Measurements from ENCODE around the gene STAT2. TPM values are rescaled to one million over a fixed set of nuclear protein-coding genes. Genes with fewer than 3 reads are reported as not detected.
"Not testable (repeated sequence)": the region's sequence is repeated elsewhere in the genome, so short reads cannot be mapped to it uniquely, and the experiment has no call there.

STAT2 gene
- total RNA-seq, 1 donor from 2014 or later: 41.1 TPM

GRCh38 chr12:56333679-56334489 lies 26.0 kb downstream of the STAT2 start, which contains the start of gene PAN2:
Gene PAN2 (minus strand): TSS chr12:56334000. CDS start chr12:56333094, 906 bp downstream.
- intact Hi-C loops (cut with DNase I): loop anchor here (2.0 kb wide), 1 partner anchor 27 kb away; the partner anchor contains the start of gene STAT2
- peak; percentile 96 for DNase-seq (ENCODE audit: low spot score)

GRCh38 chr12:56333197-56333678 lies 26.7 kb downstream of the STAT2 start:
- DNase-seq (ENCODE audit: low spot score): no peak
- intact Hi-C loops (cut with DNase I): no loop called here

DNA sequence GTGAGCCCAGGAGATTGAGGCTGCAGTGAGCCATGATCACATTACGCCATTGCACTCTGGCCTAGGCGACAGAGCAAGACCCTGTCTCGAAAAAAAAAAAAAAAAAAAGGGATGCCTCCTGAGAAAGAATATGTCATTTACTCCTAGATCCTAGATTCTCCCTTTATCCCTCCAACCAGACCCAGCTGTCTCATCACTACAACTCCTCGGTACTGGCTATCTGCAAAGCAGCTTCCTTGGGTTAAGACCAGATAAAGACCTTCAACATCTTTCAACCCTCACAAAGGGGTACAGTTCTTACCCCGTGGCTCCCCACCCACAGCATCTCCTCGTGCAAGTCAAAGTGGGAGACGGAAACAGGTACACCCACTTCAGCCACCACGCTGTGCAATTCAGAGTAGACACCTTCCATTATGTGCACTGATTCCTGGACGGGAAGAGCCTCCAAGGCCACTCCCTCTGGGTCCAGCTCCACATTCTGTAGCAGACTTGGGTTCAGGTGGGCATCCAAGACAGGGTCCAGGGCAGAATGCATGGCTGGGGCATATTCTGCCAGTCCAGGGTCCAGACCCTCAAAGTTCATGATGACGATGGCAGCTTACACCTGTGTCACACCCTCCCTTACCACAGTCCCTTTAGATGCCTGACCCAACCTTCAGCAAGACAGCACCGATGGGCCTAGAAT lies 27.3 kb downstream of the STAT2 start:
- intact Hi-C loops (cut with DNase I): no loop called here
- no peak for DNase-seq (ENCODE audit: low spot score)

DNA sequence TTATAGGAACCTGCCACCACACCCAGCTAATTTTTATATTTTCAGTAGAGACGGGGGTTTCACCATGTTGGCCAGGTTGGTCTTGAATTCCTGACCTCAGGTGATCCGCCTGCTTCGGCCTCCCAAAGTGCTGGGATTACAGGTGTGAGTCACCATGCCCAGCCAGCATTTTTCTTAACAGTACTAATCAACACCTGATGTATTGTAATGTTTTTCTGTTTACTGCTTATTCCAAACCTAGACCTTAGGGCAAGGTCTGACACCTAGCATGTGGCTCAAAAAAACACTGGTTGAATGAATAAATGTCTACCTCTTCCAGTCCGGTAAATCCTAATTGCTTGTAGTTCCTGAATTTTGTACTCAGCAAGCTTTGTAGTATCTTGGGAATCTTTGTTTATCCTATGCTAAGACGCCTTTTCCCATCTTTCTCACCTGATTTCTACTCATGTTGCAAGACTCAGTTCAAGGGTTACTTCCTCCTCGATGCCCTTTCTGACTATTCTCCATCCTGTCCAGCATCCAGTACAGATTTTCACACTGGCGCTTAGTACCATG lies 28.9 kb downstream of the STAT2 start:
- intact Hi-C loops (cut with DNase I): no loop called here

DNA sequence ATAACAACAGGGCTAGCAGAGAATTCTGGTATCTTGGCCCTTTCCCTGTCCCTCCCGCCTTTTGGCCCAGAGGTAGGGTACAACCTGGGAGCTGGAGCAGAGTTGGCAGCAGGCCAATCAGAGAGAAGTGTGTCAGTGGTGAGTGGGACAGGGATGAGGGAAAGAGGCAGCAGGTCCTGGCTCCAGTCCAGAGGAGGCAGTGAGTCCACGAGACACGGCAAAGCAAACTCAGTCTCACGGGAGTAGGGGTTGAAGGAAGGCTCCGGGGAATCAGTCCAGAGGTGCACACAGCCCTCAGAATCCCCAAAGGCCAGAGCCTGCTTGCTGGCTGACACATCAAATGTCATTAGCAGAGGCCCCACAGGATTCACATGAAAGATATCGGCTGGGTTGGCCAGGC lies 33.4 kb downstream of the STAT2 start:
- intact Hi-C loops (cut with DNase I): loop anchor here (10.0 kb wide), 1 partner anchor 288 kb away; no protein-coding TSS in a partner anchor
- no peak for DNase-seq (ENCODE audit: low spot score)

More for the DNA sequence above, 28.9 kb downstream of the STAT2 start:
- no peak for DNase-seq (ENCODE audit: low spot score)

- no peak for DNase-seq (ENCODE audit: low spot score)
- intact Hi-C loops (cut with DNase I): loop anchor here (10.0 kb wide), 1 partner anchor 289 kb away; no protein-coding TSS in a partner anchor
These were observed 33.8 kb downstream of the STAT2 start for GRCh38 chr12:56326126-56326525.

DNA sequence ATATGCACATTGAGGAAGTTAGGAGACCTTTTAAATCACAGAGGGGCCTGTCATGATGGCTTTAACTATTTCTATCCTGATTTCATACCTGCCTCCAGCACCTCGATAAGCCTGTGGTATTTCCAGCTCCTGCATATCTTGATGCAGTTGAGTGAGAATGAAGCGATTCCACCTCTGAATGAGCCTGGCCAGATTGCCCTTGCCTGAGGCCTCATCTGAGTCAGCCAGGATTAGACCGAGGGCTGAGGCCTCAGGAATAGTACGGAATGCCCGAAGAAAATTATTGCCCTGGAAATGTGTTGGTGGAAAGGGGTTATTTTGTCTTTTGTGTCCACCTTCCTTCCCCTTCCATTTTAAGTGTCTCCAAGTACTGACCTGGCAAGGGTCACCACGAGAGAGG lies 35.7 kb downstream of the STAT2 start:
- no peak for DNase-seq (ENCODE audit: low spot score)
- intact Hi-C loops (cut with DNase I): loop anchor here (10.0 kb wide), 1 partner anchor 291 kb away; no protein-coding TSS in a partner anchor

- intact Hi-C loops (cut with DNase I): loop anchor here (10.0 kb wide), 1 partner anchor 293 kb away; no protein-coding TSS in a partner anchor
- DNase-seq (ENCODE audit: low spot score): not testable (repeated sequence)
These were observed 38.3 kb downstream of the STAT2 start for GRCh38 chr12:56321610-56322009.

GRCh38 chr12:56321027-56321426 lies 38.9 kb downstream of the STAT2 start:
- intact Hi-C loops (cut with DNase I): loop anchor here (10.0 kb wide), 1 partner anchor 294 kb away; no protein-coding TSS in a partner anchor
- no peak for DNase-seq (ENCODE audit: low spot score)

DNA sequence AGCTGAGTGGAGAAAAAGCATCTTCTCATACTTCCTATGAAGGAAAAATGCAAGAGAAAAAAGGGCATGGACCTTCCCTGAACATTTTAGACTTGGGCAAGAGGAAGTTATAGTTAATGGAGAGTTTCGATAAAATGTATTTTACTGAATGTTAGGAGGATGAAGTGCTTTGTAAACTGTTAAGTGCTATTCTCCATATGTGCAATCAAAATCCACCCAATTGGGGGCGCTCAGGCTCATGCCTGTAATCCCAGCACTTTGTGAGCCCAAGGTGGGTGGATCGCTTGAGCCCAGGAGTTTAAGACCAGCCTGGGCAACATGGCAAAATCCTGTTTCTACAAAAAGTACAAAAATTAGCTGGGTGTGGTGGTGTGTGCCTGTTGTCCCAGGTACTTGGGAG lies 42.2 kb downstream of the STAT2 start:
- no peak for DNase-seq (ENCODE audit: low spot score)
- intact Hi-C loops (cut with DNase I): loop anchor here (5.0 kb wide), 2 partner anchors 150 to 200 kb away; partner anchors contain the start of genes RPL41, SPRYD4 and ZC3H10

DNA sequence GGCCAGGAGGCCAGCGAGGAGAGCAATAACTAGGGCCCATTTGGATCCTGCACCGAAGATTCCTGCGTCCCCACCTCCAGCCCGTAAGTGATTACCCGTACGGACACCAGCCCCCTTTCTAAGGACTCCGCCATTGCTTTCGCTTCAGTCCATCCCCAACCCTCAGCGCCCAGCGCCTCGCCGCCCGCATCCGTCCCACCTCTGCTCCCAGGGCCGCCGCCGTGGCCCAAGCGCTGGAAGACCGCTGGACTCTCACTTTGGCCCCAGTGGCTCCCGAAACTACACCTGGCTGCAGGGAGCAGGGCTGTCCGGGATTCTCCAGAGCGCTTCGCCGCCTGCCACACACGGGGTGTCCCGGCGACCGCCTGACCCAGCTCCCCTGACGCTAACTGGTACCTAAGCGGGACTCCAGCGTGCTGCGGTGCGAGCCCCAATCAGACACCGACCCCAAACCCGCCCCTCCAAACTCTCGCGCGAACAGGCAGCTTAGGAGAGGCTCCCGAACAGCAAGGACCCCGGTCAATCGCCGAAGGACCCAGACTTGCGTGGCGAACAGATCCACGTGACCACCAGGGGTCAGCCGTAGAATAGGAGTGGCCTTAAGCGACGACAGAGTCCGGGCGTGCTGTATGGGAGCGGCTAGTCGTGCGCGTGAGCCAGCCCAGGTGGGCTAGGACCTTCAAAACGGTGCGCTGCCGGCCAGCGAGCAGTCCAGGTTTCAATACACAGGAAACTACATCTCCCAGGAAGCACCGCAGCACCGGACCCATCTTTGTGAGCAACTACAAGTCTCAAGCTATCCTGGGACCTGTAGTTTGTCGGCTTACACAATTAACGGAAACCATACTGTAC lies 44.1 kb downstream of the STAT2 start, which contains the start of gene CNPY2:
TSS of gene CNPY2 (minus strand) at position 367 of the 852 bp plus-strand sequence. CDS start 771 bp downstream, outside the sequence.
- intact Hi-C loops (cut with DNase I): loop anchor here (1.0 to 5.0 kb wide), 3 partner anchors 44 to 199 kb away; partner anchors contain the start of genes RPL41, SPRYD4, STAT2 and ZC3H10
- DNase-seq (ENCODE audit: low spot score): peak; percentile 95

DNA sequence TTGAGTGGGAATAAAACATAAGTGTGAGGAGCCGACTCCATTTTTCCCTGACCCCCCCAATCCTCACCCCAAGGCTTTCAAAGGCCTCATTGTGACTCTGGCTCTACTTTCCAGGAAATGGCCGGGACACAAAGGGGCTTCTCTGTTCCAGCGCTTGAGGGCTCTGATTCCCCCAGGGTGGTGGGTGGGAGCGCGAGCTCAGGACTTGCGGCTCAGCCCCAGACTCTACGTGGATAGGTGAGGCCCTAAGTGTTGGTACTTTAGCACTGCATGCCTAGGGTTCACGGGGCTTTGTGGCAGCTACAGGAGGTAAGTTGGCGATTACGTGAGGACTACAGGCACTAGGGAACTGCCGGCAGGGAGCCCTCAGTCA lies 44.7 kb downstream of the STAT2 start:
- intact Hi-C loops (cut with DNase I): loop anchor here (5.0 kb wide), 2 partner anchors 152 to 198 kb away; partner anchors contain the start of genes RPL41, SPRYD4 and ZC3H10
- no peak for DNase-seq (ENCODE audit: low spot score)

GRCh38 chr12:56311003-56311402 lies 48.9 kb downstream of the STAT2 start:
- DNase-seq (ENCODE audit: low spot score): no peak
- intact Hi-C loops (cut with DNase I): no loop called here

- no peak for DNase-seq (ENCODE audit: low spot score)
- intact Hi-C loops (cut with DNase I): no loop called here
These were observed 51.2 kb downstream of the STAT2 start for GRCh38 chr12:56308714-56309113.

DNA sequence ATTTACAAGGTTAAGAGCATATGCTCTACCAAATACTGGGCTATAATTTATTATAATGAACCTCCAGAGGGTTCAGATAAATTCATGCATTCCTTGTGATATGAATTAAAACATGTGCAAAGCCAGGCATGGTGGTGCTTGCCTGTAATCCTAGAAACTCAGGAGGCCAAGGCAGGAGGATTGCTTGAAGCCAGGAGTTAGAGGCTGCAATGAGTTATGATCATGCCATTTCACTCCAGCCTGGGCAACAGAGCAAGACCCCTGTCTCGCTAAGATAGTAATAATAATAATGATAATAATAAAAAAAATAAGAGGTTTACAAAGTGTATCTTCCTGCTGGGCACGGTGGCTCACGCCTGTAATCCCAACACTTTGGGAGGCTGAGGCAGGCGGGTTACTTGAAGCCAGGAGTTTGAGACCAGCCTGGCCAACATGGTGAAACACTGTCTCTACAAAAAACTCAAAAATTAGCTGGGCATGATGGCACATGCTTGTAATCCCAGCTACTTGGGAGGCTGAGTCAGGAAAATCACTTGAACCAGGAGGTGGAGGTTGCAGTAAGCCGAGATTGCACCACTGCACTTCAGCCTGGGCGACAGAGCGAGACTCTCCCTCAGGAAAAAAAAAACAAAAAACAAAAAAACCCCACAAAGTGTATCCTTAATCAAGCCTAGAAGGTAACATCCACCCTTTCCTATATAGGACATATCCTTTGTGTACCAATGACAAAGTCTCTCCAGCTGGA lies 52.5 kb downstream of the STAT2 start:
- no peak for DNase-seq (ENCODE audit: low spot score)
- intact Hi-C loops (cut with DNase I): no loop called here

GRCh38 chr12:56304872-56305590 lies 54.9 kb downstream of the STAT2 start:
- DNase-seq (ENCODE audit: low spot score): no peak
- intact Hi-C loops (cut with DNase I): no loop called here

- DNase-seq (ENCODE audit: low spot score): no peak
- intact Hi-C loops (cut with DNase I): no loop called here
These were observed 55.6 kb downstream of the STAT2 start for GRCh38 chr12:56304276-56304675.

All from cardiac septum (tissue), 1 donor.